ENCODE measurements around the gene TMEM40.

TMEM40 gene

GRCh38 chr3:12748477-12748876 is 10.6 kb downstream of the TMEM40 start:
- Histone ChIP-seq H3K9ac (ENCODE audit: low read length) (no peak overlapping the region), H3K4me3 (ENCODE audit: low read length) (no peak overlapping the region), H3K9me3 (ENCODE audit: control insufficient read depth, low read length) (no peaks in the 10 kb centered on the region), H3K4me1 (ENCODE audit: control insufficient read depth, insufficient read depth, low read length) (peaks cover 14% of the 10 kb centered on the region), H3K36me3 (ENCODE audit: control insufficient read depth, insufficient read depth, low read length, severe bottlenecking) (no peaks in the 10 kb centered on the region), H3K27me3 (replicated peaks; ENCODE audit: control insufficient read depth, insufficient read depth, low read length) (peaks cover 28% of the 10 kb centered on the region)
- no peak for DNase-seq (ENCODE audit: low read depth)

DNA sequence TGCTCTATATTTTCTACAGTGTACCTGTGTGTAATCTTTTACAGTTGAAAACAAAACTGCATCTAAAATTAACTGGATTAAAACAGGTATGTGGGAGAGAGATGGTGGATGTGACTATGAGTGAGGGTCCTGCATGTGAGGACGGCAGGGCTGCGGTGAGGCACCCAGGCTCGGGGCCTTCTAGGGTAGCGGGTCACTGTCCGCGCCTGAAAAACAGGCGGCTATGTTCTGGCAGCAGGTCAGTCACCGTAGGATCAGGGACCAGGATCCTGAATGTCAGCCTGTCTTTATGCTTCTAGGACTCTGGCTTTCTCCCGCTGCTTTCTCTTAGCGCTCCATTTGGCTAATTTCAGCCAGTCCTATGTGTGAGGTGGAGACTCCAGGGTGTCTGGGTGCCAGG is 12.6 kb downstream of the TMEM40 start:
- H3K4me3 ChIP-seq (ENCODE audit: low read length) = no peak overlapping the region
- DNase-seq (ENCODE audit: low read depth) = no peak
- H3K9ac ChIP-seq (ENCODE audit: low read length) = no peak overlapping the region
- peaks cover 28% of the 10 kb centered on the region for H3K27me3 ChIP-seq (replicated peaks; ENCODE audit: control insufficient read depth, insufficient read depth, low read length)
- H3K9me3 ChIP-seq (ENCODE audit: control insufficient read depth, low read length) = no peaks in the 10 kb centered on the region
- peaks cover 14% of the 10 kb centered on the region for H3K4me1 ChIP-seq (ENCODE audit: control insufficient read depth, insufficient read depth, low read length)
- no peaks in the 10 kb centered on the region for H3K36me3 ChIP-seq (ENCODE audit: control insufficient read depth, insufficient read depth, low read length, severe bottlenecking)

- no peaks in the 10 kb centered on the region for H3K4me1 ChIP-seq (ENCODE audit: control insufficient read depth, insufficient read depth, low read length)
- H3K36me3 ChIP-seq (ENCODE audit: control insufficient read depth, insufficient read depth, low read length, severe bottlenecking) = no peaks in the 10 kb centered on the region
- no peak overlapping the region for H3K4me3 ChIP-seq (ENCODE audit: low read length)
- H3K27me3 ChIP-seq (replicated peaks; ENCODE audit: control insufficient read depth, insufficient read depth, low read length) = peaks cover 34% of the 10 kb centered on the region
- H3K9ac ChIP-seq (ENCODE audit: low read length) = no peak overlapping the region
- H3K9me3 ChIP-seq (ENCODE audit: control insufficient read depth, low read length) = no peaks in the 10 kb centered on the region
- DNase-seq (ENCODE audit: low read depth) = no peak
Measured at GRCh38 chr3:12744326-12744725, 14.7 kb downstream of the TMEM40 start.

GRCh38 chr3:12743583-12743982 is 15.5 kb downstream of the TMEM40 start:
- H3K9ac ChIP-seq (ENCODE audit: low read length) = no peak overlapping the region
- H3K9me3 ChIP-seq (ENCODE audit: control insufficient read depth, low read length) = no peaks in the 10 kb centered on the region
- no peak for DNase-seq (ENCODE audit: low read depth)
- H3K4me3 ChIP-seq (ENCODE audit: low read length) = no peak overlapping the region
- no peaks in the 10 kb centered on the region for H3K36me3 ChIP-seq (ENCODE audit: control insufficient read depth, insufficient read depth, low read length, severe bottlenecking)
- no peaks in the 10 kb centered on the region for H3K4me1 ChIP-seq (ENCODE audit: control insufficient read depth, insufficient read depth, low read length)
- H3K27me3 ChIP-seq (replicated peaks; ENCODE audit: control insufficient read depth, insufficient read depth, low read length) = peaks cover 34% of the 10 kb centered on the region

DNA sequence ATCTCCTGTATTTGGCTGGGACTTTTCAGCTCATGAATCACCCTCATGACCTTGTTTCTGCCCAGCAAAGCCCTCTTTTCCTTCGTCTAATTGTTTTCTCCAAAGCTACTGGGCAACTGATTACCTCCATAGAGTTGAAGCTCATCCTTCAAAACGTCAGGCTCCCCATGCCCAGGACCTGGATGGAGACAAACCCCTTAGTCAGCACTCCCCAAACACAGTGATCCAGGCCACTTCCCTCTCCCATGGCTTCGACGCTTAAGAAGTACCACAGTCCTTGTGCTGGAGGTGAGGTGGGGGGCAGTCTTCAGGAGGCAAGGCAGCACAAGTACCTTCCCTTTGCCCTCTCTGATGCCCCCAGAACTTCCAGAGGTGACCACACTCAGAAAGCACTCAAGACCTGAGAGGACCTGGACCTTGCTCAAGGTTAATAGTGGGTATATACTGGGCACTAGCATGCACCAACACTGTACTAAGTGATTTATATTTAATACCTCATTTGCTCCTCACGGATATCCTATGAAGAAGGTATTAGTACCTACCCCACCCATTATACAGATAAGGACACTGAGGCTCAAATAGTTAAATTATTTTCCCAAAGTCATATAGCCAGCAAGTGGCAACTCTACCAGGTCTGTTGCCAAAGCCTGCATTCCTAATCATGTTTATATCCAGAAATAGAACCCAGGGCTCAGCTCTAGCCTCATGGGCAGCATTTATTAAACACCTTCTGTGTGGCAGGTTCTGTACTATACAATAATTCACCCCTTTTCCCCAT is 16.5 kb downstream of the TMEM40 start:
- H3K4me1 ChIP-seq (ENCODE audit: control insufficient read depth, insufficient read depth, low read length) = no peaks in the 10 kb centered on the region
- H3K9me3 ChIP-seq (ENCODE audit: control insufficient read depth, low read length) = no peaks in the 10 kb centered on the region
- peaks cover 29% of the 10 kb centered on the region for H3K27me3 ChIP-seq (replicated peaks; ENCODE audit: control insufficient read depth, insufficient read depth, low read length)
- no peak for DNase-seq (ENCODE audit: low read depth)
- H3K36me3 ChIP-seq (ENCODE audit: control insufficient read depth, insufficient read depth, low read length, severe bottlenecking) = no peaks in the 10 kb centered on the region
- no peak overlapping the region for H3K9ac ChIP-seq (ENCODE audit: low read length)
- H3K4me3 ChIP-seq (ENCODE audit: low read length) = no peak overlapping the region

DNA sequence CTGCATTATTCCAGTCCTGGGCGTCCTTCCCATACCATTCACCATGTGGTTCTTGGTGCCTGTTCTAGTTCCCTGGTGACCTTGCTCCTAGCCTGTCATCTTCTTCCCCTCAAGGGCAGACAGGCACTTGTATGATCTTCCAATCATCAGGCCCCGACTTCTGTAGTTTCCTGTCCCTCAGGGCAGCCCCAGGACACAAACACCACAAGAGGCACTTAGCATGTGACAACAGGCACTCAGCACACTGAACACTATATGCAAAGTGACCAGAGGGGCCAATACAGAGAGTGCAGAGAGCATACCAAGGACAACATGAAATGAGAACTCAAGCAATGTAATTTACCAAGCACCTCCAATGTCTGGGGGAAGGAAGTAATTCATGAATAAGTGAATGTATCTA is 17.9 kb downstream of the TMEM40 start:
- no peaks in the 10 kb centered on the region for H3K36me3 ChIP-seq (ENCODE audit: control insufficient read depth, insufficient read depth, low read length, severe bottlenecking)
- no peak overlapping the region for H3K9ac ChIP-seq (ENCODE audit: low read length)
- peaks cover 16% of the 10 kb centered on the region for H3K27me3 ChIP-seq (replicated peaks; ENCODE audit: control insufficient read depth, insufficient read depth, low read length)
- no peaks in the 10 kb centered on the region for H3K4me1 ChIP-seq (ENCODE audit: control insufficient read depth, insufficient read depth, low read length)
- DNase-seq (ENCODE audit: low read depth) = no peak
- H3K9me3 ChIP-seq (ENCODE audit: control insufficient read depth, low read length) = no peaks in the 10 kb centered on the region
- no peak overlapping the region for H3K4me3 ChIP-seq (ENCODE audit: low read length)

- peaks cover 22% of the 10 kb centered on the region for H3K27me3 ChIP-seq (replicated peaks; ENCODE audit: control insufficient read depth, insufficient read depth, low read length)
- H3K36me3 ChIP-seq (ENCODE audit: control insufficient read depth, insufficient read depth, low read length, severe bottlenecking) = no peaks in the 10 kb centered on the region
- no peaks in the 10 kb centered on the region for H3K9me3 ChIP-seq (ENCODE audit: control insufficient read depth, low read length)
- DNase-seq (ENCODE audit: low read depth) = no peak
- no peaks in the 10 kb centered on the region for H3K4me1 ChIP-seq (ENCODE audit: control insufficient read depth, insufficient read depth, low read length)
- H3K9ac ChIP-seq (ENCODE audit: low read length) = no peak overlapping the region
- H3K4me3 ChIP-seq (ENCODE audit: low read length) = no peak overlapping the region
Measured at GRCh38 chr3:12737833-12738232, 21.2 kb downstream of the TMEM40 start.

DNA sequence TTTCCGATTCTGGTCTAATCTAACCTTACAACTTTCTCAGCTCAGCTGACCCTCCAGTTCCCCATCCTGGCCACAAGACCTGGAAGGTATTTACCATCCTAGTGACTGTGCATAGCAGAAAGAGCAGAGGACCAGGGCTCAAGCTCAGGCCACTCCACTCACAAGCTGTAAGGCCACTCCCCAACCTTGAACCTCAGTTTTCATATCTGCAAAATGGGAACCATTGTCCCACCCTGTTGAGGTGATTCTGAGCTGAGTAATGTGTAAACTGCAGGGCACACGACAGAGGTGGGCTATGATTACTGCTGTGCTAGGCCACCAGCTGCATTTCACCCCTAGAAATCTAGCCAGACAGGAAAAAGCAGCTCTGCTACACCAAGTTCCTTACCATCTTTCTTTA is 21.7 kb downstream of the TMEM40 start:
- DNase-seq (ENCODE audit: low read depth) = no peak
- Histone ChIP-seq H3K9me3 (ENCODE audit: control insufficient read depth, low read length) (no peaks in the 10 kb centered on the region), H3K27me3 (replicated peaks; ENCODE audit: control insufficient read depth, insufficient read depth, low read length) (peaks cover 23% of the 10 kb centered on the region), H3K9ac (ENCODE audit: low read length) (no peak overlapping the region), H3K4me1 (ENCODE audit: control insufficient read depth, insufficient read depth, low read length) (no peaks in the 10 kb centered on the region), H3K4me3 (ENCODE audit: low read length) (no peak overlapping the region), H3K36me3 (ENCODE audit: control insufficient read depth, insufficient read depth, low read length, severe bottlenecking) (no peaks in the 10 kb centered on the region)

DNA sequence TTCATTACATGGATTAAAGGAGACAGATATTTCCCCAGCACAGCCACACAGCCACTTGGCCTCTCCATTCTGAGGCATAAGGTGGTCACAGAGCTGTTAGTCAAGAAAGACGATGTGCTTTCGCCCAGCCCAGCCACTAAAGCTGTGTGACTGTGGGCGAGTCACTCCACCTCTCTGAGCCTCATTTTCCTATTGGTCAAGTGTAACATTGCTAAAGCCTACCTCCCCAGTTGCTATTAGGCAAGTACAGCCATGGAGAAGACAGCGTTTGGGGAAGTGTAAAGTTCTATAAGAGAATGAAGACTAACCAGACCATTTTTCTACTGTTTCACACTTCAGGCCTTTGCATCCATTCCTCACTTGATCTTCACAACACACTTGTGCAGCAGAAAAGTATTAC is 24.1 kb downstream of the TMEM40 start:
- Histone ChIP-seq H3K9ac (ENCODE audit: low read length) (no peak overlapping the region), H3K36me3 (ENCODE audit: control insufficient read depth, insufficient read depth, low read length, severe bottlenecking) (no peaks in the 10 kb centered on the region), H3K27me3 (replicated peaks; ENCODE audit: control insufficient read depth, insufficient read depth, low read length) (peaks cover 17% of the 10 kb centered on the region), H3K4me3 (ENCODE audit: low read length) (no peak overlapping the region), H3K4me1 (ENCODE audit: control insufficient read depth, insufficient read depth, low read length) (no peaks in the 10 kb centered on the region), H3K9me3 (ENCODE audit: control insufficient read depth, low read length) (no peaks in the 10 kb centered on the region)
- no peak for DNase-seq (ENCODE audit: low read depth)

DNA sequence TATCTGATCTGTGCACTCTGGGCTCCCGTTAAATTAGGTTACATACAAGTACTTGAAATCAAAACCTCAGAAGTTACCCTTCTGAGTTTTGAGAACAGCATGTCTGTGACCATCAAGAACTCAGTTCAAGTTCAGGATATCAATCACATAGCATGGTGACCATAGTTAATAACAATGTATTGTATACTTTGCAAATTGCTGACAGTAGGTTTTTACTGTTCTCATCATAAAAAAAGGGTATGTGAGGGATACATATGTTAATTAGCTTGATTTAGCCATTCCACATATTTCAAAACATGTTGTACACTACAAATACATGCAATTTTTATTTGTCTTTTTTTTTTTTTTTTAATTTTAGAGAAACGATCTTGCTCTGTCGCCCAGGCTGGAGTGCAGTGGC is 25.5 kb downstream of the TMEM40 start:
- Histone ChIP-seq H3K4me1 (ENCODE audit: control insufficient read depth, insufficient read depth, low read length) (no peaks in the 10 kb centered on the region), H3K36me3 (ENCODE audit: control insufficient read depth, insufficient read depth, low read length, severe bottlenecking) (no peaks in the 10 kb centered on the region), H3K9ac (ENCODE audit: low read length) (no peak overlapping the region), H3K9me3 (ENCODE audit: control insufficient read depth, low read length) (no peaks in the 10 kb centered on the region), H3K27me3 (replicated peaks; ENCODE audit: control insufficient read depth, insufficient read depth, low read length) (peaks cover 17% of the 10 kb centered on the region), H3K4me3 (ENCODE audit: low read length) (no peak overlapping the region)
- DNase-seq (ENCODE audit: low read depth) = no peak

- H3K4me1 ChIP-seq (ENCODE audit: control insufficient read depth, insufficient read depth, low read length) = no peaks in the 10 kb centered on the region
Measured at GRCh38 chr3:12730506-12731242, 28.4 kb downstream of the TMEM40 start.

More at GRCh38 chr3:12730506-12731242, 28.4 kb downstream of the TMEM40 start:
- Histone ChIP-seq H3K9ac (ENCODE audit: low read length) (no peak overlapping the region), H3K9me3 (ENCODE audit: control insufficient read depth, low read length) (no peaks in the 10 kb centered on the region), H3K36me3 (ENCODE audit: control insufficient read depth, insufficient read depth, low read length, severe bottlenecking) (no peaks in the 10 kb centered on the region), H3K27me3 (replicated peaks; ENCODE audit: control insufficient read depth, insufficient read depth, low read length) (peaks cover 21% of the 10 kb centered on the region), H3K4me3 (ENCODE audit: low read length) (no peak overlapping the region)
- no peak for DNase-seq (ENCODE audit: low read depth)
